ENCODE data around the gene FAM180B. TPM values are rescaled to one million over a fixed set of nuclear protein-coding genes. Genes with fewer than 3 reads are reported as not detected.
A peak's percentile ranks its signal among the peaks of the same experiment; 100 is the strongest.

Gene FAM180B
- total and polyA plus RNA-seq, 2 experiments from 2014 or later = not detected

DNA sequence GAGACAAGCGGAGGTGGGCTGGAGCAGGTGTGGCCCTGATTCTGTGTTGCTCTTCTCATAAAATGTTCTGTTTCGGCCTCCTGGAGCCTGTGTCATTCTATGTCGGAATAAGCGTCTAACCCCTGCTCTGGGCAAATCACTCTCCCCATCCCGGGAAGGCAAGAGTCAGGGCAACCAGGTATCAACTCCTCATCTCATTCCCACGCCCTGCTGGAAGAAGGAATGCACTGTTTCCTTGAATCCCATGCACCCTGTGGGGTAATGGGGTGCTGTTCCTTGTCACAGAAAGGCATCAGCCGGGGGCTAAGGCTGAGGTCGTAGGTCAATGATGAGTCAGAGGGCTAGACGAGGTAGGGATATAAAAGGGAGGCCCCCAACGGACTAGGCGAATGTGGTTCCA lies 2.6 kb downstream of the FAM180B start (continued):
- no peak for TF ChIP-seq REST (IDR thresholded peaks at IDR 0.05; ENCODE audit: unreplicated experiment)
- no peak for TF ChIP-seq ZNF331 (CRISPR knock-in tag; IDR thresholded peaks at IDR 0.05; ENCODE audit: low read depth)
- no peak for TF ChIP-seq ETS1 (IDR thresholded peaks at IDR 0.05)

- H3F3A ChIP-seq (replicated peaks; ENCODE audit: low read depth) = no peaks in the 10 kb centered on the region
- H3K4me1 Mint-ChIP-seq = peaks cover 19% of the 10 kb centered on the region
- peaks cover 5% of the 10 kb centered on the region; the same call in 1 of the 2 replicates for H4K20me1 ChIP-seq (replicated peaks; ENCODE audit: insufficient read depth)
- no peak overlapping the region for H3K27ac Mint-ChIP-seq
- no peak for DNase-seq (ENCODE audit: low spot score)
- peaks cover 9% of the 10 kb centered on the region for H3K36me3 Mint-ChIP-seq (ENCODE audit: low read depth)
- H3K79me2 ChIP-seq (replicated peaks; ENCODE audit: insufficient read depth) = no peaks in the 10 kb centered on the region
- no peaks in the 10 kb centered on the region for H3K36me3 ChIP-seq (ENCODE audit: insufficient read depth)
- no peaks in the 10 kb centered on the region for H3K9me3 Mint-ChIP-seq
- peak overlapping the region; percentile 91; the same call in 1 of the 2 replicates for H2AFZ ChIP-seq
- H3K27me3 ChIP-seq (ENCODE audit: insufficient read depth) = peaks cover 53% of the 10 kb centered on the region
- H3K27me3 Mint-ChIP-seq (ENCODE audit: insufficient read depth, low read depth, poor library complexity) = peaks cover 49% of the 10 kb centered on the region
- no peak overlapping the region for H3K27ac ChIP-seq (ENCODE audit: low read depth)
- 0 out of 2 replicates have a peak, but pooled peaks cover 6% of the 10 kb centered on the region for H3K9me2 ChIP-seq (ENCODE audit: insufficient read depth)
- H3K4me3 Mint-ChIP-seq = peak overlapping the region; percentile 59; the same call in 2 of the 3 replicates
- peak overlapping the region; percentile 53 for H3K4me3 ChIP-seq
- peak; percentile 9 for ATAC-seq
- H3K4me1 ChIP-seq (ENCODE audit: insufficient read depth) = peaks cover 20% of the 10 kb centered on the region
- H3K4me2 ChIP-seq = peak overlapping the region; percentile 77
- TF ChIP-seq JUNB (IDR thresholded peaks at IDR 0.05; ENCODE audit: unreplicated experiment) (no peak), CREB1 (CRISPR knock-in tag; IDR thresholded peaks at IDR 0.05; ENCODE audit: low read depth) (no peak), ZNF114 (CRISPR knock-in tag; IDR thresholded peaks at IDR 0.05) (no peak), POLR2AphosphoS5 (IDR thresholded peaks at IDR 0.05; ENCODE audit: low read depth) (no peak), NANOG (IDR thresholded peaks at IDR 0.05; ENCODE audit: borderline replicate concordance) (no peak), EZH2 (IDR thresholded peaks at IDR 0.05; ENCODE audit: low read depth, unreplicated experiment) (no peak), EZH2phosphoT487 (IDR thresholded peaks at IDR 0.05; ENCODE audit: unreplicated experiment) (no peak), STAT1 (IDR thresholded peaks at IDR 0.05; ENCODE audit: unreplicated experiment) (no peak), REST (IDR thresholded peaks at IDR 0.05; ENCODE audit: unreplicated experiment) (no peak), ZNF331 (CRISPR knock-in tag; IDR thresholded peaks at IDR 0.05; ENCODE audit: low read depth) (no peak)
- TF ChIP-seq, protein P1, sequence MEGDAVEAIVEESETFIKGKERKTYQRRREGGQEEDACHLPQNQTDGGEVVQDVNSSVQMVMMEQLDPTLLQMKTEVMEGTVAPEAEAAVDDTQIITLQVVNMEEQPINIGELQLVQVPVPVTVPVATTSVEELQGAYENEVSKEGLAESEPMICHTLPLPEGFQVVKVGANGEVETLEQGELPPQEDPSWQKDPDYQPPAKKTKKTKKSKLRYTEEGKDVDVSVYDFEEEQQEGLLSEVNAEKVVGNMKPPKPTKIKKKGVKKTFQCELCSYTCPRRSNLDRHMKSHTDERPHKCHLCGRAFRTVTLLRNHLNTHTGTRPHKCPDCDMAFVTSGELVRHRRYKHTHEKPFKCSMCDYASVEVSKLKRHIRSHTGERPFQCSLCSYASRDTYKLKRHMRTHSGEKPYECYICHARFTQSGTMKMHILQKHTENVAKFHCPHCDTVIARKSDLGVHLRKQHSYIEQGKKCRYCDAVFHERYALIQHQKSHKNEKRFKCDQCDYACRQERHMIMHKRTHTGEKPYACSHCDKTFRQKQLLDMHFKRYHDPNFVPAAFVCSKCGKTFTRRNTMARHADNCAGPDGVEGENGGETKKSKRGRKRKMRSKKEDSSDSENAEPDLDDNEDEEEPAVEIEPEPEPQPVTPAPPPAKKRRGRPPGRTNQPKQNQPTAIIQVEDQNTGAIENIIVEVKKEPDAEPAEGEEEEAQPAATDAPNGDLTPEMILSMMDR (conservative IDR thresholded peaks at IDR 0.05; ENCODE audit: low read depth in 2 of 2) = no peak
These were observed 3.1 kb downstream of the FAM180B start for GRCh38 chr11:47589584-47589976.
